ENCODE measurements around the gene PNMA8A. TPM values are rescaled to one million over a fixed set of nuclear protein-coding genes. Genes with fewer than 3 reads are reported as not detected.

PNMA8A gene
- total and polyA plus RNA-seq, 2 of the 8 experiments (the other 6 are each of a cell fraction or from before 2014, with no cell fraction given) = 10.0 to 22.8 TPM

GRCh38 chr19:46460055-46460454 is 11.3 kb downstream of the PNMA8A start:
- no peak overlapping the region for H2BK120ac ChIP-seq (replicated peaks; ENCODE audit: low read depth, low read length)
- POLR2A ChIA-PET (ENCODE audit: partially characterized antibody) = no interaction called here
- H3K23me2 ChIP-seq (ENCODE audit: low read depth, low read length) = no peaks in the 10 kb centered on the region
- H3K18ac ChIP-seq (ENCODE audit: extremely low read depth, low read length) = no peak overlapping the region
- no peak overlapping the region for H3K4me2 ChIP-seq (ENCODE audit: insufficient read depth in 1 of 2, low read depth in 2 of 2, low read length in 2 of 2)
- H3K27me3 ChIP-seq (replicated peaks in 1 of 4; ENCODE audit: control insufficient read depth in 3 of 4, extremely low read depth in 1 of 4, insufficient read depth in 3 of 4, low read length in 3 of 4) = no peaks in the 10 kb centered on the region
- H3K14ac ChIP-seq (ENCODE audit: insufficient read length) = no peak overlapping the region
- H2BK15ac ChIP-seq (ENCODE audit: low read length) = no peak overlapping the region
- H4K8ac ChIP-seq (ENCODE audit: extremely low read depth, insufficient read depth, low read length) = no peak overlapping the region
- no peak overlapping the region for H2BK12ac ChIP-seq (ENCODE audit: low read depth, low read length)
- no peak overlapping the region for H2BK20ac ChIP-seq (ENCODE audit: low read length)
- H3K9ac ChIP-seq (replicated peaks in 1 of 4; ENCODE audit: extremely low read depth in 1 of 4, low read depth in 3 of 4, low read length in 3 of 4) = no peak overlapping the region
- H3K56ac ChIP-seq (replicated peaks; ENCODE audit: insufficient read length, low read depth, low read length) = no peak overlapping the region
- H2AK5ac ChIP-seq (ENCODE audit: low read depth, low read length) = no peak overlapping the region
- no peaks in the 10 kb centered on the region for H3K79me2 ChIP-seq (ENCODE audit: control insufficient read depth in 1 of 2, insufficient read depth in 2 of 2, low read length in 2 of 2)
- no peaks in the 10 kb centered on the region for H3K79me1 ChIP-seq (ENCODE audit: low read depth, low read length)
- TF ChIP-seq POLR2AphosphoS5 (IDR thresholded peaks at IDR 0.05; ENCODE audit: low read depth, low read length) (no peak), RXRA (IDR thresholded peaks at IDR 0.05; ENCODE audit: insufficient read depth, low read depth, low read length) (no peak), YY1 (IDR thresholded peaks at IDR 0.05; ENCODE audit: low read depth, low read length) (no peak), E2F6 (IDR thresholded peaks at IDR 0.05) (no peak), SIRT6 (IDR thresholded peaks at IDR 0.05; ENCODE audit: low read length) (no peak), SAP30 (IDR thresholded peaks at IDR 0.05; ENCODE audit: insufficient read depth, insufficient replicate concordance, low read length) (no peak), PHF8 (conservative IDR thresholded peaks at IDR 0.05; ENCODE audit: low read depth, low read length) (no peak), HDAC2 (IDR thresholded peaks at IDR 0.05; ENCODE audit: borderline replicate concordance in 1 of 2, low read depth in 2 of 2, low read length in 2 of 2) (no peak), CEBPB (IDR thresholded peaks at IDR 0.05; ENCODE audit: low read depth, low read length) (no peak), KDM1A (IDR thresholded peaks at IDR 0.05; ENCODE audit: borderline replicate concordance, low read length) (no peak), GABPA (IDR thresholded peaks at IDR 0.05; ENCODE audit: borderline replicate concordance, insufficient read depth, low read length) (no peak)
- no peak overlapping the region for H2AFZ ChIP-seq (ENCODE audit: low read length)
- no peak overlapping the region for H3K4ac ChIP-seq (replicated peaks; ENCODE audit: insufficient read length, low read depth, low read length)
- no peaks in the 10 kb centered on the region for H4K20me1 ChIP-seq (replicated peaks in 1 of 2; ENCODE audit: control insufficient read depth in 1 of 2, insufficient read depth in 2 of 2, low read length in 2 of 2)
- no peak overlapping the region for H3K4me3 ChIP-seq (ENCODE audit: extremely low read depth in 1 of 4, insufficient read depth in 2 of 4, low read depth in 3 of 4, low read length in 4 of 4)
- no peaks in the 10 kb centered on the region for H3K9me3 ChIP-seq (ENCODE audit: insufficient read depth in 2 of 2, low read depth in 1 of 2, low read length in 1 of 2)
- 88% methylated on average over 2 of the region's 2 CpGs; no CpG with 5 or more reads in 1 of the 2 experiments for WGBS, 2 experiments (ENCODE audit: extremely low coverage in 1 of 2, insufficient coverage in 1 of 2, insufficient read length in 1 of 2, insufficient replicate concordance in 2 of 2, low coverage in 1 of 2, low lambda C conversion rate in 2 of 2, missing lambda C conversion rate in 1 of 2)
- no peak overlapping the region for H4K91ac ChIP-seq (replicated peaks; ENCODE audit: insufficient read length, low read length)
- no peak for FAIRE-seq
- DNase-seq (ENCODE audit: low read depth in 1 of 2, low spot score in 2 of 2) = no peak
- H3K4me1 ChIP-seq (replicated peaks in 1 of 4; ENCODE audit: control insufficient read depth in 3 of 4, insufficient read depth in 4 of 4, low read length in 3 of 4) = no peaks in the 10 kb centered on the region
- H3K36me3 ChIP-seq (ENCODE audit: control insufficient read depth in 2 of 4, insufficient read depth in 4 of 4, low read length in 3 of 4) = no peaks in the 10 kb centered on the region
- CTCF ChIA-PET (ENCODE audit: partially characterized antibody) = interaction anchor here (0.6 to 2.1 kb wide), 9 partner anchors 11 to 83 kb away, joined by 3 to 15 read pairs (median 3); partner anchors contain the start of gene PNMA8A
- no peak overlapping the region for H3K23ac ChIP-seq (ENCODE audit: insufficient read length)
- no peak overlapping the region for H4K5ac ChIP-seq (ENCODE audit: insufficient read length, low read depth, low read length)
- no peak overlapping the region for H3K27ac ChIP-seq (ENCODE audit: low read depth, low read length)
- H2BK5ac ChIP-seq (ENCODE audit: low read depth, low read length) = no peak overlapping the region

Measured in H1 (cell line).